ELR (cell line): Measurements from ENCODE around the gene E4F1.
"Not testable (repeated sequence)": the region's sequence is repeated elsewhere in the genome, so short reads cannot be mapped to it uniquely, and the experiment has no call there.

Experiments
- DNase-seq: peaks from one replicate; pipeline ENCODE4 v3.0.0-alpha.2; 2015; ENCODE audit warnings: low read depth

E4F1 gene

DNA sequence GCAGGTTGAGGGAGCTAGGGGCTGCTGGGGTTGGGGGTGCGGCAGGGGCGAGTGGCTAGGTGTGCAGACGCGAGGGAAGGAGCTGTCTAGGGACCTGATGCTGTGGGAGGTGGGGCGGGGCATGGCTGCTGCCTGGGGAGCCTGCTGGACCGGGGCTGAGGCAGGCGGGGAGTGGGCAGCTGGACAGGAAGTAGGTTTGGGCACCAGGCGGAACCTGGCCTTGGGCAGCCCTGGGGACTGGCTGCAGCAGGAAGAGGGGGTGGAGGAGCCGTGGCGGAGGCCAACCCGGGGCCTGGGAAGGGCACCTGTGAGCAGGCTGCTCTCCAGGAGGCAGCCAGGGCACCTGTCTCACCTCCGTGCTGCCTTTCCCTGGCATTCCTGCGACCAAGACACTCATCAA lies 7.0 kb downstream of the E4F1 start:
- DNase-seq = no peak

DNA sequence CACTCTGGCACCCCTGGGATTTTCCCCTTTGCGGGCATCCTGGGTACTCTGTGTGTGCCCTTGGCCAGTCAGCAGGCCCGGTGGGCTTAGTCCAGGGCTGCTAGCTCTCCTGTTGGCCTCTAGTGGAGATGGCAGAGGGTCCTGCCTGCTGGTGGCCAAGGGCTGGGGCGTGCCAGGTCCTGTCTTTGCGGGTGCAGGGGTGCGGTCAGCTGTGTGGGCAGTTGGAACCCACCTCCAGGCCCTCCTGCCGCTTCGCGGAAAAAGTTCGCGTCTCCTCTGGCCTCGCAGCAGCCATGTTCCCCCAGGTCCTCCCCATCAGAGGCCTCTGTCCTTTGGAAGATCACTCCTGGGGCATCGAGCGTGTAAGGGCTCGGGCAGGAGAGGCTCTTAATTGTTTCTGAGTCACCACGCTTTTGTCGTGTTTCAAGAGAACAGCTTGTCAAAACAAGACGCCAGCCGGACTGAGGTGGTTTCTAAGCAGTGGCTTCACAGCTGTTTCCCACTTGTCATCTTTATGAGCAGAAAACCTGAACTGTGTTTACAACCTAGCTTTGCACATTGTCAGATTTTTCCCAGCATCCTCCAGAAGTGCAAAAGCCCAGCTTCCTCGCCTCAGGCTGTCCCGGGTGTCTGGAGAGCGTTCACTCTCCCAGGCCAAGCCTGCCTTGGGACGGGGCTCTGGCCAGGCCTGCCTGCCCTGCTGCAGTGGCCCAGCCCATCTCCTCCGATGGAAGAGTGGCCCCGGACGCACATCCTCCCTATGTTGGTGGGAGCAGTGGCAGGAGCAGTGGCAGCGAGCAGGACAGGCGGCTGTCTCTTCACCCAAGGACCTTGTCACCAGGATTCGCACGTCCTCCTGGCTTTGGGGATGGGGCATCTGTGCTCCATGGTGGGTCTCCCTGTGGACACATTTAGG lies 7.9 kb downstream of the E4F1 start:
- no peak for DNase-seq

DNA sequence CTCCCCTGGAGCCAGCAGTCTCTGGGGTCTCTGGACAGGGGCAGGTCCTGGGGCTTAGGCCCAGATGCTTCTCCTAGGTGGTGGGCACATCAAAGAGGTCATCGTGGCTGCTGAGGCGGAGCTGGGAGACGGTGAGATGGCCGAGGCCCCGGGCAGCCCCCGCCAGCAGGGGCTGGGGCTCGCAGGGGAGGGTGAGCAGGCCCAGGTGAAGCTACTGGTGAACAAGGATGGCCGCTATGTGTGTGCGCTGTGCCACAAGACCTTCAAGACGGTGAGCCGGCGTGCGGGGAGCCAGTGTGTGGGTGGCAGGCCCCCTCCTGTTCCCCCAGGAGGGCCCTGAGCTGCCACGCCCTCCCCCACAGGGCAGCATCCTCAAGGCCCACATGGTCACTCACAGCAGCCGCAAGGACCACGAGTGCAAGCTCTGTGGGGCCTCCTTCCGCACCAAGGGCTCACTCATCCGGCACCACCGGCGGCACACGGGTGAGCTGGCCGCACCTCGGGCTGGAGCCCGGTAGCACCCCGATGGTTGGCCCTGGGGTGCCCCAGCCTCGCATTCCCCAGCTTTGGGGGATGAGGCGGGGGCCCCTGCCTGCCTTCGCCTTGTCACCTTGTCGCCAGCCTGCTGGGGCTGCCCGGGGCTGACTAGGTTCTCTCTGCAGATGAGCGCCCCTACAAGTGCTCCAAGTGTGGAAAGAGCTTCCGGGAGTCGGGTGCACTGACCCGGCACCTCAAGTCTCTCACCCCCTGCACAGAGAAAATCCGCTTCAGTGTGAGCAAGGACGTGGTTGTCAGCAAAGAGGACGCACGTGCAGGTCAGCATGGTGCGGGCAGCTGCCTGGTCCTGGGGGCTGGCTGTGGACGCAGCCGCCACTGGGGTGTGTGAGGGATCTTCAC lies 9.0 kb downstream of the E4F1 start:
- no peak for DNase-seq

DNA sequence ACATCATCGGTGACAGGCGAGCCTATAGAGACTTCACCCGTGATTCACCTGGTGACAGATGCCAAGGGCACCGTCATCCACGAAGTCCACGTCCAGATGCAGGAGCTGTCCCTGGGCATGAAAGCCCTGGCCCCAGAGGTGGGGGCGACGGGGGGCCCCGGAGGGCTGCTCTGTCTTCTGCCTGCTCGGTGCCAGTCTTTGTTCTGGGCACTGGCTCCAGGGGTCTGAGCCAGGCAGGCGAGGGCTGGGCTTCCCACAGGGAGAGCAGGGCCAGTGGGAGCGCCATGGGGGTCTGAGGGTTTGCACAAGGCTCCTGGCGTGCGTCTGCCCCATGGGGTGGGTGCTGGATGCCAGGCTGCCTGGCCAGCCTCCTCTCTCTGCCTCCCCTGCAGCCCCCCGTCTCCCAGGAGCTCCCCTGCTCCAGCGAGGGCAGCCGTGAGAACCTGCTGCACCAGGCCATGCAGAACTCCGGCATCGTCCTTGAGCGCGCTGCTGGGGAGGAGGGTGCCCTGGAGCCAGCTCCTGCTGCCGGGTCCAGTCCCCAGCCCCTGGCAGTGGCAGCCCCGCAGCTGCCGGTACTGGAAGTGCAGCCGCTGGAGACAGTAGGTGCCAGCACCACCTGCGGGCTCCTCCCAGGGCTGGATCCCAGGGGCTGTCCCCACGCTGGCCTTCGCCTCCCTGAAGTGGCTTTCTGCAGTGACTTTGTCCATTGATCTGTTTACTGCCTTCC lies 9.8 kb downstream of the E4F1 start:
- no peak for DNase-seq

DNA sequence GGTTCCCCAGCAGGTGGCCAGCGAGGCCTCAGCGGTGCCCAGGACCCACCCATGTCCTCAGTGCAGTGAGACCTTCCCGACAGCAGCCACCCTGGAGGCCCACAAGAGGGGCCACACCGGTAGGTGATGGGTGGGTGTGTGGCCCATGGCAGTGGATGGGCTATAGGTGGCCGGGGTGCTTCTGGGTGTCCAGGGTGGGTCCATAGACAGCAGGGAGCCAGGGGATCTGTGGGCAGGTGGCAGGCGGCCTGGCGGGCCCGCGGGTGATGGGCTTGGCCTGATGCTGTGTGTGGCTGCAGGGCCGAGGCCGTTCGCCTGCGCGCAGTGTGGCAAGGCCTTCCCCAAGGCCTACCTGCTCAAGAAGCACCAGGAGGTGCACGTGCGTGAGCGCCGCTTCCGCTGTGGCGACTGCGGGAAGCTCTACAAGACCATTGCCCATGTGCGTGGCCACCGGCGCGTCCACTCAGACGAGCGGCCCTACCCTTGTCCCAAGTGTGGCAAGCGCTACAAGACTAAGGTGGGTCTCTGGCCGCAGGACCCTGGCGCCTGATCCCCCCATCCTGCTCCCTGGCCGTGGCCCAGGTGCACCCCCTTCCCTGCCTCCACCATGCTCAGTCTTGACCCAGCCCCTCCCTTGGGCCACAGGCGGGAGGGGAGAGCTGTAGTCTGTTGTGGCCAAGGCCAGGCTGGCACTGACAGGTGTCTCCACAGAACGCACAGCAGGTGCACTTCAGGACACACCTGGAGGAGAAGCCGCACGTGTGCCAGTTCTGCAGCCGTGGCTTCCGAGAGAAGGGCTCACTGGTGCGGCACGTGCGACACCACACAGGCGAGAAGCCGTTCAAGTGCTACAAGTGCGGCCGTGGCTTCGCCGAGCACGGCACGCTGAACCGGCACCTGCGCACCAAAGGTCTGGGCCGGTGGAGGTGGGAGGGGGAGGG lies 10.8 kb downstream of the E4F1 start:
- DNase-seq = no peak

DNA sequence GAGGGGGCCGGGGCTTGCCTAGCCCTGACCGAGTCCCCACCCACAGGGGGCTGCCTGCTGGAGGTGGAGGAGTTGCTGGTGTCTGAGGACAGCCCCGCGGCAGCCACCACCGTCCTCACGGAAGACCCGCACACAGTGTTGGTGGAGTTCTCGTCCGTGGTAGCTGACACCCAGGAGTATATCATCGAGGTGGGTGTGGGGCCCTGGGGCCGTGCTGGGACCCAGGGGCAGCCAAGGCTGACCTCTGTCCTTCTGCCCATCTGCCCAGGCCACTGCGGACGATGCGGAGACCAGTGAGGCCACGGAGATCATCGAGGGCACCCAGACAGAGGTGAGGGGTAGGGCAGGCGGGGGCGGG lies 11.4 kb downstream of the E4F1 start:
- no peak for DNase-seq

DNA sequence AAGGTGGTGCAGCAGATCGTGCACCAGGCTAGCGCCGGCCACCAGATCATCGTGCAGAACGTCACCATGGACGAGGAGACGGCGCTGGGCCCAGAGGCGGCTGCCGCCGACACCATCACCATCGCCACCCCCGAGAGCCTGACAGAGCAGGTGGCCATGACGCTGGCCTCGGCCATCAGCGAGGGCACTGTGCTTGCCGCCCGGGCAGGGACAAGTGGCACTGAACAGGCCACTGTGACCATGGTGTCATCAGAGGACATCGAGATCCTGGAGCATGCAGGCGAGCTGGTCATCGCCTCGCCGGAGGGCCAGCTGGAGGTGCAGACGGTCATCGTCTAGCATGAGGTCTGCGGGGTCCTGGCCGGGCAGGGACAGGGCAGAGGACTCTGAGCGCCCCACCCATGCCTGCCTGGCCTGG lies 11.9 kb downstream of the E4F1 start:
- no peak for DNase-seq

DNA sequence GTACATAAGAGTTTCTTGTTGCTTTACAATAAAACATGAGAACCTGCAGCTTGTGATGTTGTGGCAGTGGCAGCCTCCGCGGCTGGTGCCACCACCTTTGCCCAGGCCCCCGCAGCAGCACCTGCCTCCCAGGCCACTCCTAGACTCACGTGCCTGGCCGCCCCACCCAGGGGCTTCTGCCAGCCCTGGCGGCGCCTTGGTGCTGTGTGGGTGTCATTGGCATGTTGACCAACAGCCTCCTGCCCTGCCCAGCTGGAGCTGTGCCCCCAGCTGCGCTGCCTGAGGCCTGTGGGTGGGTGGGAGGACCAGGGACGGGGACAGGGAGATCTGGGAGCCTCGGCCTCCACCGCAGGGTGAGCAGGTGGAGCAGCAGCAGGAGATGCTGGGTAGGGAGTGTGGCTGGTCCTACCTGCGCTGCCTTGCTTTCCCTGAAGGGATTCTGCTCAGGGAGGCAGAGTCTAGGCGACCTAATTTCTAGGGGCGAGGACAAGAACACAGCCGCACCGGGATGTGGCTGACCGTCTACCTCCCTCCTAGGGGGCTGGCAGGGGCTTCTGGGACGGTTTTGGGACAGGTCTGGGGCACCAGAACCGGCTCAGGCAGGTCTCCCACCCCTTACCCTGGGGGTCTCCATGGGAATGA lies 12.4 kb downstream of the E4F1 start:
- no peak for DNase-seq

DNA sequence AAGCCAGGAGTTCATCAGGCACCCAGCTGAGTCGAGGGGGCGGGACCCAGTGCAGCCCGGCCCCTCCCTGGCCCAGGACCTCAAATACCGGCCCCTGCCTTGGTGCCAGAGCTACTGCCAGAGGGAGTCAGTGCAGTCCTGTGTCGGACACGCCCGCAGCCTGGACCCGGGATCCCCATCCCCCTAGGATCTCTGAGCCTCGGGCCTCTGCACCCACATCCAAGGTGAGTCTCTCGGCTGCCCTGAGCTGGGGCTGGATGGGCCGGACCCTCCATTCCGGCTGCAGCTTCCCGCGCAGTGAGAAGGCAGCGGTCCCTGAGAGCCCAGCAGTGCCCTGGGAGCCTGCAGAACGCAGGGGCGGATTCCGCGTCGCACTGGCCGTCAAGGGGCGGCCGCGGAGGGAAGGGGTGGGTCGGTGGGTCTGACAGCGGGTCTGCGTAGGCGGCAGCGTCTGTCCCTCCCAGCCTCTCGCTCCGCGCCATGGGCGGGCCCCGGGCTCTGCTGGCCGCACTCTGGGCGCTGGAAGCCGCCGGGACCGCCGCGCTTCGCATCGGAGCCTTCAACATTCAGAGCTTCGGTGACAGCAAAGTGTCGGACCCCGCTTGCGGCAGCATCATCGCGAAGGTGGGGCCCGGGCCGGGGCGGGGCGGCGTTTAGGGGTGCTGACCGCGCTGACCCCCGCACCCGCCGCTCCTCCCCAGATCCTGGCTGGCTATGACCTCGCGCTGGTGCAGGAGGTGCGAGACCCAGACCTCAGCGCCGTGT lies 13.1 kb downstream of the E4F1 start, which contains the start of gene DNASE1L2:
Gene DNASE1L2 (plus strand): TSS at position 108 of the 765 bp plus-strand sequence. CDS start 373 bp downstream, at position 481.
- peak; percentile 28 for DNase-seq

DNA sequence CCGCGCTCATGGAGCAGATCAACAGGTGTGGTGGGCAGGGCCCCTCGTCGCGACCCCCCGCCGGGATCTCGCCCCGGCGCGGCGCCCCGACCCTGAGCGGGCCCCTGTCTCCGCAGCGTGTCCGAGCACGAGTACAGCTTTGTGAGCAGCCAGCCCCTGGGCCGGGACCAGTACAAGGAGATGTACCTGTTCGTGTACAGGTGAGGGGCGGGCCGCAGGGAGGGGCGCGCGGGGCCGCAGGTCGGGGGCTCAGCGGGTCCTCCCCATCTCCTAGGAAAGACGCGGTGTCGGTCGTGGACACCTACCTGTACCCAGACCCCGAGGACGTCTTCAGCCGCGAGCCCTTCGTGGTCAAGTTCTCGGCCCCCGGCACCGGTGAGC lies 13.7 kb downstream of the E4F1 start:
- DNase-seq = no peak

DNA sequence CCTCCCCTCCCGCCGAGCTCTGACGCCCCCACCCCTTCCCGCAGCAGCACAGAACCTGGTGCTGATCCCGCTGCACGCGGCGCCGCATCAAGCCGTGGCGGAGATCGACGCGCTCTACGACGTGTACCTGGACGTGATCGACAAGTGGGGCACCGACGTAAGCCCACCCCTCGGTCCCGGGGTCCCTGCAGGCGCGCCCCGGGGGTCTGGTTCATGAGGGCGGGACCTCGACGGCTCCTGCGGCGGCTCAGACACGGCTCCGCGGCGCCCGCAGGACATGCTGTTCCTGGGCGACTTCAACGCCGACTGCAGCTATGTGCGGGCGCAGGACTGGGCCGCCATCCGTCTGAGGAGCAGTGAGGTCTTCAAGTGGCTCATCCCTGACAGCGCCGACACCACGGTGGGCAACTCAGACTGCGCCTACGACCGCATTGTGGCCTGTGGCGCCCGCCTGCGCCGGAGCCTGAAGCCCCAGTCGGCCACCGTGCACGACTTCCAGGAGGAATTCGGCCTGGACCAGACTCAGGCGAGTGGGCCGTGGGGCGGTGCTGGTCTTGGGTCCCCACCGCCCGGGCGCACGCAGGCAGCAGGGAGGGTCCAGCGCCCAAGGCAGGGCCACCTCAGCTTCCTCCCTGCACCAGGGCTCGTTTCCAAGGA lies 14.2 kb downstream of the E4F1 start:
- DNase-seq = no peak

DNA sequence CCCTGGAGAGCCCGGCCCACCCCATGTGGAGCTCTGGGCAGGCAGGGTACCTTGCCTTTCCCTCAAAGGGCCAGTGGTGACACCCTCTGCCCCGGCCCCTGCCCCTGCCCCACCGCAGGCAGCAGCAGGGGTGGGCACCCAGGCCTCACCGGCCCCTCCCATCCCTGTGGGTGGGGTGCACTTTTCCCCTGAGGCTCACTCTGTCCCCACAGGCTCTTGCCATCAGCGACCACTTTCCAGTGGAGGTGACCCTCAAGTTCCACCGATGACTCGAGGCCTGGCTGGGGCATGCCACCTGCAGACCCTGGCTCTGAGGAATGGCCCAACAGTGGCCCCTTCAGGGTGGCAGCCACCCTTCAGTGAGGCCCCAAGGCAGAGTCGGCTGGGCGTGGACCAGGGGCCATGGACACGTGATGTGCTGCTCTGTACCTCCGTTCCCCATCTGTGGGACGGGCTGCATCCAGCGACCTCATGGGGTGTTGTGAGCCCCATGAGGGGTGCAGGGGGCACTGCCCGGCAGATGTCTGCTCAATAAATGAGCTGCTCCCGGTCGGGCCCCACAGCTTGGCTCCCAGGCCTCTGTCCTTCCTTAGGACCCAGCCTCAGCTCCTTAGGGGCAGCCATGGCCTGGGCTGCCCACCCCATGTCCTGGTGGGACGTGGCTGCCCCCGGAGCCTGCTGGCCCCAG lies 14.9 kb downstream of the E4F1 start:
- DNase-seq = no peak

DNA sequence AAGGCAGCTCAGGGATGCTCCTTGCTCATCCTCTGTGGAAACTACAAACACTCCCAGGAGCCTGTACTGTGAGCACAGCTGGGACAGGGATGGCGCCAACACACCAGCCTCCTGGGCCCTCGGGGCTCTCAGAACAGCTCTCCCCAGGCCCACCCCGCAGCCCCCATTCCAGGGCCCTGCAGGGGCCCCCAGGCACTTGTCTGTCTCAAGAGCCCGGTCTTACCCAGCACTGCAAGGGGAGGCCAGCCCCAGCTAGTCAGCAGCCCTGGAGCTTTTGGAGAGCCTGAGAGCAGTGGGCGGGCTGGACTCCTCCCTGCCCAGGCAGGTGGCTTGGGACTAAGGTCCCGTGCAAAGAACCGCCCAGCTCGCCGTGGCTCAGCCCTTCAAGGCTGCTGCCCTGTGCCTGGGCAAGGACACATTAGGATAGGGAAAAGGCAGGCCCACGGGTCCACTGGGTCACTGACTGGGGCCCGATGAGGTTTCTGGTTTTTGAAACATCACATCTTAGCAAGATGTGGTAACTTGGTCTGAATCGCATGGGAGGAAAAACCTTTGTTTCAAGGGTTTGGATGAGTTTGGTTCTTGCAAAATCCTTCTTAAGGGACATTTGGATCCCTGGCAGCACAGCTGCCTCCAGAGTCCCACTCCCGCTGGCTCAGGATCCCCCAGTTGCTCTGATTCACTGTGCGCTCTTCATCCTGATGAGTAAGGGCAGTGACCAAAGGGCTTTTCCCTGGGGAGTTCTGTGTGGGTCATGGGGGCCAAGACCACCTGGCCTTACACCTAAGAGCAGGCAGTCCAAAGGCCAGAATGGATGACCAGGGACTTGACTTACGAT lies 15.7 kb downstream of the E4F1 start:
- peak; percentile 17 for DNase-seq

DNA sequence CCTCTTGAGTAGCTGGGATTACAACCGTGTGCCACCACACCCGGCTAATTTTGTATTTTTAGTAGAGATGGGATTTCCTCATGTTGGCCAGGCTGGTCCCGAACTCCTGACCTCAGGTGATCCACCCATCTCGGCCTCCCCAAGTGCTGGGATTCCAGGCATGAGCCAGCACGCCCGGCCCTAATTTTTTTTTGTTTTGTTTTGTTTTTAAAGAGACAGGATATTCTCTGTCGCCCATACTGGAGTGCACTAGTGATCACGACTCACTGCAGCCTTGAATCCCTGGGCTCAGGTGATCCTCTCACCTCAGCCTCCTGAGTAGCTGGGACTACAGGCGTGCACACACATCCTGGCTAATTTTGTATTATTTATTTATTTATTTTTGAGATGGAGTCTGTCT lies 16.9 kb downstream of the E4F1 start:
- DNase-seq = not testable (repeated sequence)

DNA sequence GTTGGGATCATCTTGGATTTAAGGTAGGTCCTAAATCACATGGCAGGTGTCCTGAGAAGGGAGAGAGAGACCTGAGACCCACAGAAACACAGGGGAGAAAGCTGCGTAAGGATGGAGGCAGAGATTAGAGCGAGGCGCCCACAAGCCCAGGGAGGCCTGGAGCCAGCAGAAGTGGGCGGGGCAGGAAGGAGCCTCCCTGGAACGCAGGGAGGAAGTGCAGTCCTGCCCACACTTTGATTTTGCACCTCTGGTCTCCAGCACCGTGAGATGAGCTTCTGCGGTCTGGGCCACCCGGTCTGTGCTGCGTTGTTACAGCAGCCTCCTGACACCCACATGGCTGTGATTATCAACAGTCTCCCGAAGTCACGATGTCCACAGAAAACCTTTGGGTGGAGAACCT lies 19.2 kb downstream of the E4F1 start:
- no peak for DNase-seq

DNA sequence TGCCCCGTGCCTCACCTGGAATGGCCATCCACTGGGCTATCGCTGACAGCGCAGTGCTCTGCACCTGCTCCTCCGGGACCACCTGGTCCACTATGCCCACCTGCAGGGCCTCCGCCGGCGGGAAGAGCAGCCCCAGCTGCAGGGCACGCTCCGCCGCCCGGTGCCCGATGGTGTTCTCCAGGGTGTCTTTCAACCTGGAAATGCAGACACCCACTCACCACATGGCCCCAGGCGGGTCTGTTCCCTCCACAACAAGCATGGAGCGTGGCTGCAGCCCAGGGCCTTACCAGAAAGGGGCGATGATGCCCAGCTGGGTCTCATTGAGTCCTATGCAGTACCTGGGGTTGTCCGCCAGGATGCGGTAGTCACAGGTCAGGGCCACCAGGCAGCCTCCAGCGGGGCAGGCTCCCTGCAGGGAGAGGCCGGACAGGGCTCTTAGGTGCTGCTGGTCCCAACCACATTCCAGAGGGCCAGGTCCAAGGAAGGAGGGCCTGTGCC lies 19.7 kb downstream of the E4F1 start:
- DNase-seq = peak; percentile 28

DNA sequence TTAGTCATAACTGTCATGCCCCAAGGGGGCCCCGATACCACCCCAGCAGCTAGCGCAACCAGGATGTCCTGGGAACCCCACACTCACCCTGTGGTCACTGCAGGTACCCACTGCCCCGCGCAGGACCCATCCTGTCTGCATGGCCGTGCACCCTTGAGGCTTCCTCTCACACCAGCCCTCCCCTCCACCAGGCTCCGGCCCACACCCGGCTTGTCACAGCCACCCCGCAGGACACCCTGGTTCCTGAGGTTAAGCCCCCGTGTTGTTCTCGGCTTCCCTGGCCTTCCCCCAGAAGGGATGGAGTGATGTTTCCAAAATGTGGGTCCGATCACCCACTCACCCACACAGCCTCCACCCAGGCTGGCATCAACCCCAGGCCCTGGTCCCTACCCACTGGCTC lies 20.4 kb downstream of the E4F1 start:
- DNase-seq = no peak

DNA sequence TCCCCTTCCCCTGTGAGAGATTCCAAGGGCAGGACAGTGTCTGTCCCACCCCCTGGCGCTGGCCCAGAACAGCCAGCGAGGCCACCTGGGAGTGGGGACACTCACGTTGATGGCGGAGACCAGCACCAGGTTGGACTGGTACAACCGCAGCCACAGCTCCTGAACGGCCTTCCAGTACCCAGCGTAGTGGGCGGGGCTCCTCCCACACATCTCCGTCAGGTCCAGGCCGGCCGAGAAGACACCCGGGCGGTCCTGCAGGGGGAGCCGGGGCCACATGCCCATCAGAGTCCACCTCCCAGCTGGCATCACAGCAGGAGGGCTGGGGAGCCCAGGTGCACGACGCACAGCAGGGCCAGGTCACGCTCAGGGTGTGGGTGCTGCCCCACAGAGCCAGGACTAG lies 20.9 kb downstream of the E4F1 start:
- DNase-seq = no peak
